Duodenal mucosa (tissue), 2 donors: ENCODE data around the gene TMEM174.
"Not testable (repeated sequence)": the region's sequence is repeated elsewhere in the genome, so short reads cannot be mapped to it uniquely, and the experiment has no call there.

Source experiments
- H3K27ac ChIP-seq: one replicate; pipeline ENCODE4 v1.7.0; 2013; ENCODE audit warnings: low read depth, low read length
- H3K27me3 ChIP-seq, 2 donors: one replicate each; pipeline ENCODE4 v1.7.0; 2013; ENCODE audit warnings: low read length in 2 of 2, control low read depth in 1 of 2; ENCODE audit not compliant: insufficient read depth in 2 of 2, control insufficient read depth in 1 of 2
- H3K36me3 ChIP-seq, 2 donors: one replicate each; pipeline ENCODE4 v1.7.0; 2013; ENCODE audit warnings: low read length in 2 of 2, control low read depth in 1 of 2; ENCODE audit not compliant: insufficient read depth in 2 of 2, control insufficient read depth in 1 of 2
- H3K4me1 ChIP-seq, 2 donors: one replicate each; pipeline ENCODE4 v1.7.0; 2013; ENCODE audit warnings: low read length in 2 of 2, control low read depth in 1 of 2; ENCODE audit not compliant: insufficient read depth in 2 of 2, control insufficient read depth in 1 of 2
- H3K4me3 ChIP-seq, 2 donors: one replicate each; pipeline ENCODE4 v1.7.0; 2013; ENCODE audit warnings: low read length in 2 of 2, low read depth in 1 of 2
- H3K9ac ChIP-seq, 2 donors: one replicate each; pipeline ENCODE4 v1.7.0; 2013; ENCODE audit warnings: low read length in 2 of 2, low read depth in 1 of 2
- H3K9me3 ChIP-seq, 2 donors: one replicate each; pipeline ENCODE4 v1.7.0; 2013; ENCODE audit warnings: low read length in 2 of 2, control low read depth in 1 of 2; ENCODE audit not compliant: control insufficient read depth in 1 of 2

The TMEM174 gene

GRCh38 chr5:73218552-73219171, 45.7 kb downstream of the TMEM174 start:
- H3K9me3 ChIP-seq: no peaks in the 10 kb centered on the region
- H3K27ac ChIP-seq: no peak overlapping the region
- no peak overlapping the region for H3K9ac ChIP-seq
- peaks cover 23 to 43% of the 10 kb centered on the region in 2 donors for H3K27me3 ChIP-seq
- no peak overlapping the region for H3K4me3 ChIP-seq
- H3K36me3 ChIP-seq: no peaks in the 10 kb centered on the region
- H3K4me1 ChIP-seq: peaks cover 0 to 6% of the 10 kb centered on the region in 2 donors

GRCh38 chr5:73219336-73219735, 46.3 kb downstream of the TMEM174 start:
- H3K36me3 ChIP-seq, H3K4me1 ChIP-seq, H3K4me3 ChIP-seq, H3K27ac ChIP-seq, H3K9ac ChIP-seq, H3K9me3 ChIP-seq: not testable (repeated sequence)
- peaks cover 22 to 43% of the 10 kb centered on the region in 2 donors for H3K27me3 ChIP-seq

GRCh38 chr5:73221161-73221560, 48.2 kb downstream of the TMEM174 start:
- H3K27ac ChIP-seq: no peak overlapping the region
- no peaks in the 10 kb centered on the region for H3K36me3 ChIP-seq
- H3K4me1 ChIP-seq: no peaks in the 10 kb centered on the region
- no peak overlapping the region for H3K9ac ChIP-seq
- no peak overlapping the region for H3K4me3 ChIP-seq
- H3K9me3 ChIP-seq: no peaks in the 10 kb centered on the region
- peaks cover 18 to 35% of the 10 kb centered on the region in 2 donors for H3K27me3 ChIP-seq

DNA sequence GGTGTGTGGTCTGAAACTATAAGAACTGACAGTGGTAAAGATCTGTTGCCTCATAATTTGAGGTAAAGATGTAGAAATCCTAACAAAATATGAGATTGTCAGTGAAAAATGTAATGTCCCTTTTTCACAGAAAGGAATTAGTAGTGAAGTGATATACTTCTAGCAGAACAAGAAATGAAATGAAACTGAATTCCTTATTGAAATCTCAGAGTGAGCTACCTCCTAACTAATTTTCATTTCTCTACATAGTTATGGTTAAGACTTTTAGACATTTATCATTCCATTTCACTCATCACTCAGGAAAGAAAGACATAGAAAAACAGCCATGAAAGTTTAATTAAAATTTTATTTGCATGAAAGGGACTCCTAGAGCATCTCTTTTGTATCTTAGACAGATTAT, 48.7 kb downstream of the TMEM174 start:
- Histone ChIP-seq H3K27ac (no peak overlapping the region), H3K9me3 (no peaks in the 10 kb centered on the region), H3K36me3 (no peaks in the 10 kb centered on the region), H3K4me3 (no peak overlapping the region), H3K27me3 (peaks cover 19 to 35% of the 10 kb centered on the region in 2 donors), H3K4me1 (no peaks in the 10 kb centered on the region), H3K9ac (no peak overlapping the region)

DNA sequence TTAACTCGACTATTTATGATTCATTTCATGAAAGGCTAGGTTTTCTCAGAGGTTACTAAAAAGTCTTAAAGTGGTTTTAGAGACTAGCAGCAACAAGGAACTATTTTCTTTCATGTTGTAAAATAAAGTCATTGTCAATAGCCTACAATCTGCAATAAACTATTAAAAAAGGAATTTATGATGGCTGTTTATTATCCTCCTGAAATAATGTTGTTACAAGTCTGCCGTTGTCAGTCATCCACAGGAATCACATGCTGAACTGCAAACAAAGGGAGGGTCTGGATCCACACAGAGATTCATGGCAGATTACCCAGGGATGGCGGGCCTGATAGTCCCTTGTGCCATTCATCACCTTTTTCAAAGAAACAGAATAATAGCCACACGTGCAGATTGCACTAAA, 49.2 kb downstream of the TMEM174 start:
- no peaks in the 10 kb centered on the region for H3K36me3 ChIP-seq
- peaks cover 19 to 35% of the 10 kb centered on the region in 2 donors for H3K27me3 ChIP-seq
- H3K4me1 ChIP-seq: no peaks in the 10 kb centered on the region
- no peaks in the 10 kb centered on the region for H3K9me3 ChIP-seq
- no peak overlapping the region for H3K27ac ChIP-seq
- no peak overlapping the region for H3K4me3 ChIP-seq
- H3K9ac ChIP-seq: no peak overlapping the region
